GM12872 (cell line): Measurements from ENCODE around the gene OR51V1.

Experiments used
- CTCF ChIP-seq: IDR thresholded peaks from 3 replicates; pipeline ENCODE4 v1.5.1; 2011; ENCODE audit warnings: low read depth, mild to moderate bottlenecking, low read length, moderate library complexity; ENCODE audit not compliant: insufficient read depth

OR51V1 gene

GRCh38 chr11:5153574-5154431 lies 46.7 kb downstream of the OR51V1 start:
- TF ChIP-seq CTCF: no peak

- no peak for TF ChIP-seq CTCF
Observed at GRCh38 chr11:5151713-5152153, 48.7 kb downstream of the OR51V1 start.
